SK-N-MC (cell line): Measurements from ENCODE around the gene ME3.

Source experiments
- FOXP2 ChIP-seq: optimal IDR thresholded peaks from 2 replicates; pipeline ENCODE3; 2011; ENCODE audit warnings: mild to moderate bottlenecking, moderate library complexity; ENCODE audit not compliant: insufficient read depth; ENCODE audit errors: extremely low read length, control extremely low read depth
- POLR2AphosphoS5 ChIP-seq: IDR thresholded peaks from 2 replicates; pipeline ENCODE4 v1.6.1; 2012; ENCODE audit warnings: mild to moderate bottlenecking, low read depth, low read length, borderline replicate concordance

GRCh38 chr11:86459682-86460460, 212.5 kb downstream of the ME3 start:
- TF ChIP-seq POLR2AphosphoS5 (no peak), FOXP2 (no peak)
